ENCODE data around the gene SCGB1D4.

DNA sequence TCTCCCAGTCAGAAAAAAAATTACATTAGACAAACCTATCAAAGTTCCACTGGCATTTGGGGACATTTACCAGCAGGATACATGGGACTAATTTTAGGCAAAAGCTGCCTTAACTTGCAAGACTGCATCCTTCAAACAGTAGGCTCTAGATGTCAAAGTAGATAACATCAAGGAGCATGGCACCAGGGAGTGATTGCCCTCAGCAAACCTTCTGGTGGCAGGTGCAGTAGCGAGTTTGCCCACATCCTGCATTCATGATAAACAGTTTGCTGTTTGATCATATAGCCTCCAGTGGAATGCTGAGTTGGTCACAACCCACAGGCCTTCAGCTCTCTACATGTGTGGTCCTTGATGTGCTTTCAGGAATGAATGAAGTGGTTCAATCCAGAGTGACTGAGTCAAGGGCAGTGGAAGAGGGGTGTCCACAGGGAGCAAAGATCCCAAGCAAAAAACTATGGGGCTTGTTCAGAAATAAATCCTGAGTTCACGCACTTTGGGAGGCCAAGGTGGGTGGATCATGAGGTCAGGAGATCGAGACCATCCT is 44.8 kb downstream of the SCGB1D4 start:
- TF ChIP-seq POLR2A (IDR thresholded peaks at IDR 0.05; ENCODE audit: low read depth, low read length): no peak
- no peak for TF ChIP-seq POLR2AphosphoS5 (IDR thresholded peaks at IDR 0.05; ENCODE audit: low read depth, low read length)

Measured in GM12891 (cell line).